H1 (cell line): ENCODE results near the gene ATP13A2. TPM values are rescaled to one million over a fixed set of nuclear protein-coding genes. Genes with fewer than 3 reads are reported as not detected.

Experiments
- CTCF ChIA-PET: fragments of 300-600 bp; sonication (Branson Sonifier 250); formaldehyde crosslinking; loops from one replicate; lab custom pipeline; 2021; ENCODE audit not compliant: partially characterized antibody; lab: Charles Lee
- POLR2A ChIA-PET: fragments of 300-600 bp; sonication (Branson Sonifier 250); formaldehyde crosslinking; loops from one replicate; lab custom pipeline; 2021; ENCODE audit warnings: inconsistent platforms; ENCODE audit not compliant: partially characterized antibody; lab: Charles Lee
- DNase-seq, 2 experiments: peaks; one replicate each; pipeline versions ENCODE4 v3.0.0 to v3.0.0-alpha.2; 2010 to 2022; ENCODE audit warnings: low spot score in 2 of 2, low read depth in 1 of 2, mixed read lengths in 1 of 2
- FAIRE-seq: peaks from 2 replicates; lab custom pipeline; 2011; peaks lifted over from hg19 to GRCh38; lab: Jason Lieb, UNC
- H2AFZ ChIP-seq: 2 replicates; pipeline ENCODE4 v1.8.1; 2012; ENCODE audit warnings: low read length, inconsistent platforms
- H2AK5ac ChIP-seq: 2 replicates; pipeline ENCODE4 v1.6.1; 2013; ENCODE audit warnings: low read depth, low read length
- H2BK120ac ChIP-seq: replicated peaks from 2 replicates; pipeline ENCODE3; 2013; ENCODE audit warnings: low read depth, low read length, inconsistent platforms
- H2BK12ac ChIP-seq: 2 replicates; pipeline ENCODE4 v1.6.1; 2013; ENCODE audit warnings: low read depth, low read length
- H2BK15ac ChIP-seq: 2 replicates; pipeline ENCODE4 v1.6.1; 2013; ENCODE audit warnings: low read length
- H2BK20ac ChIP-seq: 2 replicates; pipeline ENCODE4 v1.6.1; 2013; ENCODE audit warnings: low read length
- H2BK5ac ChIP-seq: 2 replicates; pipeline ENCODE4 v1.6.1; 2013; ENCODE audit warnings: low read depth, low read length
- H3K14ac ChIP-seq: 2 replicates; pipeline ENCODE4 v1.6.1; 2013; ENCODE audit warnings: inconsistent platforms; ENCODE audit not compliant: insufficient read length
- H3K18ac ChIP-seq: 2 replicates; pipeline ENCODE4 v1.6.1; 2013; ENCODE audit warnings: low read length; ENCODE audit errors: extremely low read depth
- H3K23ac ChIP-seq: 2 replicates; pipeline ENCODE4 v1.6.1; 2013; ENCODE audit warnings: inconsistent platforms; ENCODE audit not compliant: insufficient read length
- H3K23me2 ChIP-seq: 2 replicates; pipeline ENCODE4 v1.6.1; 2013; ENCODE audit warnings: low read depth, low read length
- H3K27ac ChIP-seq: 2 replicates; pipeline ENCODE4 v1.6.1; 2011; ENCODE audit warnings: low read depth, low read length, inconsistent platforms
- H3K27me3 ChIP-seq, 4 experiments: replicated peaks in 1 of 4; 1 replicate in 1 of 4; 2 replicates in 3 of 4; pipeline versions ENCODE4 v1.6.1 to v1.8.1; 2011 to 2013; ENCODE audit warnings: low read length in 3 of 4, mild to moderate bottlenecking in 3 of 4, inconsistent platforms in 2 of 4, mixed read lengths in 2 of 4, moderate library complexity in 1 of 4; ENCODE audit not compliant: control insufficient read depth in 3 of 4, insufficient read depth in 3 of 4; ENCODE audit errors: extremely low read depth in 1 of 4
- H3K36me3 ChIP-seq, 4 experiments: 2 replicates each; pipeline versions ENCODE4 v1.6.1 to v1.8.1; 2011 to 2013; ENCODE audit warnings: mild to moderate bottlenecking in 4 of 4, low read length in 3 of 4, moderate library complexity in 2 of 4, control low read depth in 1 of 4, inconsistent platforms in 1 of 4; ENCODE audit not compliant: insufficient read depth in 4 of 4, control insufficient read depth in 2 of 4
- H3K4ac ChIP-seq: replicated peaks from 2 replicates; pipeline ENCODE3; 2013; ENCODE audit warnings: low read length, low read depth, mixed read lengths, inconsistent platforms; ENCODE audit not compliant: insufficient read length
- H3K4me1 ChIP-seq, 4 experiments: replicated peaks in 1 of 4; 1 replicate in 1 of 4; 2 replicates in 3 of 4; pipeline versions ENCODE4 v1.6.1 to v1.8.1; 2011 to 2013; ENCODE audit warnings: low read length in 3 of 4, inconsistent platforms in 2 of 4, mixed read lengths in 1 of 4; ENCODE audit not compliant: insufficient read depth in 4 of 4, control insufficient read depth in 3 of 4
- H3K4me2 ChIP-seq, 2 experiments: 2 replicates each; pipeline versions ENCODE4 v1.6.1 to v1.8.1; 2011 to 2013; ENCODE audit warnings: low read depth in 2 of 2, low read length in 2 of 2, control low read depth in 1 of 2, inconsistent platforms in 1 of 2, mild to moderate bottlenecking in 1 of 2; ENCODE audit not compliant: insufficient read depth in 1 of 2
- H3K4me3 ChIP-seq, 4 experiments: fragments of 200-600, 300-600 bp in 1 of 4; sonication (generic), shearing (Covaris generic), sonication (Bioruptor Twin) in 1 of 4; 2 replicates each; pipeline versions ENCODE4 v1.5.1 to v1.8.1; 2011 to 2016; ENCODE audit warnings: low read length in 4 of 4, low read depth in 3 of 4, control low read depth in 2 of 4, inconsistent platforms in 2 of 4, mild to moderate bottlenecking in 2 of 4, mixed read lengths in 1 of 4, moderate library complexity in 1 of 4; ENCODE audit not compliant: insufficient read depth in 2 of 4; ENCODE audit errors: extremely low read depth in 1 of 4
- H3K56ac ChIP-seq: replicated peaks from 2 replicates; pipeline ENCODE3; 2013; ENCODE audit warnings: low read depth, mild to moderate bottlenecking, mixed read lengths, low read length, inconsistent platforms; ENCODE audit not compliant: insufficient read length
- H3K79me1 ChIP-seq: 2 replicates; pipeline ENCODE4 v1.6.1; 2013; ENCODE audit warnings: low read depth, low read length, control low read depth
- H3K79me2 ChIP-seq, 2 experiments: 2 replicates each; pipeline versions ENCODE4 v1.6.1 to v1.8.1; 2012 to 2013; ENCODE audit warnings: low read length in 2 of 2, mild to moderate bottlenecking in 2 of 2, inconsistent platforms in 1 of 2; ENCODE audit not compliant: insufficient read depth in 2 of 2, control insufficient read depth in 1 of 2
- H3K9ac ChIP-seq, 4 experiments: replicated peaks in 1 of 4; 1 replicate in 1 of 4; 2 replicates in 3 of 4; pipeline versions ENCODE4 v1.6.1 to v1.8.1; 2011 to 2013; ENCODE audit warnings: low read depth in 3 of 4, low read length in 3 of 4, control low read depth in 2 of 4, mild to moderate bottlenecking in 2 of 4, moderate library complexity in 2 of 4, inconsistent platforms in 1 of 4; ENCODE audit errors: extremely low read depth in 1 of 4
- H3K9me3 ChIP-seq, 2 experiments: 2 replicates each; pipeline versions ENCODE4 v1.6.1 to v1.8.1; 2012 to 2013; ENCODE audit warnings: mild to moderate bottlenecking in 2 of 2, moderate library complexity in 2 of 2, control low read depth in 1 of 2, inconsistent platforms in 1 of 2, low read depth in 1 of 2, low read length in 1 of 2, mixed read lengths in 1 of 2; ENCODE audit not compliant: insufficient read depth in 2 of 2
- H4K20me1 ChIP-seq, 2 experiments: replicated peaks in 1 of 2; 2 replicates each; pipeline versions ENCODE3 to v1.8.1; 2011 to 2013; ENCODE audit warnings: inconsistent platforms in 2 of 2, low read length in 2 of 2, mild to moderate bottlenecking in 1 of 2; ENCODE audit not compliant: insufficient read depth in 2 of 2, control insufficient read depth in 1 of 2
- H4K5ac ChIP-seq: 2 replicates; pipeline ENCODE4 v1.6.1; 2013; ENCODE audit warnings: low read length, low read depth, mixed read lengths, inconsistent platforms; ENCODE audit not compliant: insufficient read length
- H4K8ac ChIP-seq: 2 replicates; pipeline ENCODE4 v1.8.0; 2013; ENCODE audit warnings: mild to moderate bottlenecking, moderate library complexity, low read length, inconsistent platforms; ENCODE audit not compliant: insufficient read depth; ENCODE audit errors: extremely low read depth
- H4K91ac ChIP-seq: replicated peaks from 2 replicates; pipeline ENCODE3; 2013; ENCODE audit warnings: low read length, mixed read lengths, inconsistent platforms; ENCODE audit not compliant: insufficient read length
- CEBPB ChIP-seq: IDR thresholded peaks from 2 replicates; pipeline ENCODE4 v1.6.1; 2012; ENCODE audit warnings: low read depth, low read length
- GABPA ChIP-seq: IDR thresholded peaks from 2 replicates; pipeline ENCODE4 v1.6.1; 2011; ENCODE audit warnings: mild to moderate bottlenecking, low read length, moderate library complexity, borderline replicate concordance; ENCODE audit not compliant: insufficient read depth
- RNF2 ChIP-seq: fragments of 200-900, 300-1000 bp; sonication (generic); IDR thresholded peaks from 2 replicates; pipeline ENCODE4 v1.7.1; 2016; ENCODE audit warnings: borderline replicate concordance, low read depth, mild to moderate bottlenecking, antibody characterized with exemption, low read length; ENCODE audit not compliant: poor library complexity, severe bottlenecking; ENCODE audit errors: missing control alignments
- SIRT6 ChIP-seq: IDR thresholded peaks from one replicate; pipeline ENCODE4 v1.7.1; 2012; ENCODE audit warnings: low read length, inconsistent platforms
- SP1 ChIP-seq: IDR thresholded peaks from 2 replicates; pipeline ENCODE4 v1.6.1; 2011; ENCODE audit warnings: low read depth, low read length
- TBP ChIP-seq: IDR thresholded peaks from 2 replicates; pipeline ENCODE4 v1.6.1; 2011; ENCODE audit warnings: low read depth, low read length, improper control_type of control experiment
- TCF12 ChIP-seq: IDR thresholded peaks from 2 replicates; pipeline ENCODE4 v1.6.1; 2011; ENCODE audit warnings: low read depth, mild to moderate bottlenecking, low read length
- WGBS, 2 experiments: shearing (Covaris generic) in 1 of 2; methylation state at CpG; one replicate each; pipeline versions ENCODE4 v1.1.6 to v1.1.7; 2013 to 2015; ENCODE audit warnings: low lambda C conversion rate in 2 of 2, mixed read lengths in 2 of 2, inconsistent platforms in 1 of 2, low coverage in 1 of 2, missing lambda C conversion rate in 1 of 2; ENCODE audit not compliant: insufficient replicate concordance in 2 of 2, insufficient coverage in 1 of 2, insufficient read length in 1 of 2; ENCODE audit errors: extremely low coverage in 1 of 2, missing lambda C conversion rate in 1 of 2; 5-methylcytosine and 5-hydroxymethylcytosine counted together
- polyA plus RNA-seq, 7 experiments: library from polyadenylated mRNA; depleted of rRNA in 3 of 7; stranded (reverse) in 5 of 7; unstranded in 2 of 7; fragments of >200 nt in 5 of 7; fragments of 200-250 nt in 2 of 7; gene quantifications; 1 replicate in 5 of 7; 2 replicates in 1 of 7; 4 replicates in 1 of 7; pipeline versions ENCODE4 v1.2.1 to v1.2.3, GENCODE V29; 2011 to 2013; ENCODE audit warnings: missing spikeins in 2 of 7, mixed read lengths in 2 of 7
- total RNA-seq: library from RNA; stranded (reverse); fragmentation: NEBNext Ultra II Directional; extraction: Animal tissue kit (Norgen Biotek cat#: 25700); gene quantifications from 2 replicates; pipeline ENCODE4 v1.2.1, GENCODE V29; 2021
- TF ChIP-seq, protein P1 (sequence below): IDR thresholded peaks from 2 replicates; pipeline ENCODE4 v1.6.1; 2012; ENCODE audit warnings: inconsistent platforms

Gene ATP13A2
- total and polyA plus RNA-seq, 2 of the 8 experiments (the other 6 are each of a cell fraction or from before 2014, with no cell fraction given) = 82.1 to 83.6 TPM

GRCh38 chr1:16969651-16970050 is 42.1 kb downstream of the ATP13A2 start:
- no peaks in the 10 kb centered on the region for H3K27me3 ChIP-seq
- no peak overlapping the region for H3K14ac ChIP-seq
- no peak overlapping the region for H2BK120ac ChIP-seq
- no peak overlapping the region for H2AFZ ChIP-seq
- H3K9me3 ChIP-seq = no peaks in the 10 kb centered on the region
- H2AK5ac ChIP-seq = no peak overlapping the region
- no peak overlapping the region for H4K8ac ChIP-seq
- no peak overlapping the region for H3K9ac ChIP-seq
- H3K56ac ChIP-seq = no peak overlapping the region
- H3K4ac ChIP-seq = no peak overlapping the region
- no peaks in the 10 kb centered on the region for H3K79me2 ChIP-seq
- 95% methylated on average over 12 of the region's 12 CpGs; no CpG with 5 or more reads in 1 of the 2 experiments for WGBS, 2 experiments
- ChIA-PET POLR2A (interaction anchor here (0.7 to 9.5 kb wide), 6 partner anchors 8 to 45 kb away, joined by 3 to 92 read pairs (median 6); partner anchors contain the start of gene MFAP2), CTCF (interaction anchor here (0.8 to 14.3 kb wide), 5 partner anchors 8 to 76 kb away, joined by 4 to 267 read pairs (median 9); partner anchors contain the start of gene MFAP2)
- H2BK5ac ChIP-seq = no peak overlapping the region
- no peak overlapping the region for H3K27ac ChIP-seq
- H2BK12ac ChIP-seq = no peak overlapping the region
- H2BK20ac ChIP-seq = no peak overlapping the region
- H2BK15ac ChIP-seq = no peak overlapping the region
- H3K4me2 ChIP-seq = no peak overlapping the region
- no peak overlapping the region for H4K91ac ChIP-seq
- FAIRE-seq (no peak), DNase-seq (no peak)
- H3K4me3 ChIP-seq = no peak overlapping the region
- TF ChIP-seq SP1 = no peak
- TF ChIP-seq, protein P1, sequence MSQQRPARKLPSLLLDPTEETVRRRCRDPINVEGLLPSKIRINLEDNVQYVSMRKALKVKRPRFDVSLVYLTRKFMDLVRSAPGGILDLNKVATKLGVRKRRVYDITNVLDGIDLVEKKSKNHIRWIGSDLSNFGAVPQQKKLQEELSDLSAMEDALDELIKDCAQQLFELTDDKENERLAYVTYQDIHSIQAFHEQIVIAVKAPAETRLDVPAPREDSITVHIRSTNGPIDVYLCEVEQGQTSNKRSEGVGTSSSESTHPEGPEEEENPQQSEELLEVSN = no peak
- no peak for TF ChIP-seq GABPA
- no peak for TF ChIP-seq RNF2
- TF ChIP-seq CEBPB = no peak
- TF ChIP-seq SIRT6 = no peak
- no peak for TF ChIP-seq TCF12
- TF ChIP-seq TBP = no peak
- H3K4me1 ChIP-seq = peaks cover 0 to 11% (median 8%) of the 10 kb centered on the region in 4 experiments; a peak in 6 of 7 replicates
- peaks cover 8 to 14% of the 10 kb centered on the region in 2 experiments for H4K20me1 ChIP-seq
- H3K18ac ChIP-seq = no peak overlapping the region
- H3K23ac ChIP-seq = no peak overlapping the region
- H3K79me1 ChIP-seq = no peaks in the 10 kb centered on the region
- peaks cover 3% of the 10 kb centered on the region; the same call in 1 of the 2 replicates for H3K23me2 ChIP-seq
- no peak overlapping the region for H4K5ac ChIP-seq
- H3K36me3 ChIP-seq = peaks cover 7 to 35% (median 21%) of the 10 kb centered on the region in 4 experiments; a peak in 7 of 8 replicates
